HepG2 (cell line): ENCODE measurements around the gene MADD. TPM values are rescaled to one million over a fixed set of nuclear protein-coding genes. Genes with fewer than 3 reads are reported as not detected.

Experiments
- CBX5 ChIP-seq: sonication (generic); formaldehyde crosslinking; IDR thresholded peaks from 2 replicates; pipeline ENCODE4 v1.4.0; 2020; ENCODE audit warnings: missing genetic modification reagents, borderline replicate concordance
- CREB1 ChIP-seq, 2 experiments: fragments of 450-650 bp in 1 of 2; IDR thresholded peaks; 2 replicates each; pipeline ENCODE4 v1.6.1; 2016 to 2017; ENCODE audit warnings: control low read depth in 1 of 2, mild to moderate bottlenecking in 1 of 2, missing compliant biosample characterization in 1 of 2, missing genetic modification characterization in 1 of 2
- HMGA1 ChIP-seq: sonication (generic); formaldehyde crosslinking; conservative IDR thresholded peaks from 2 replicates; pipeline ENCODE4 v1.4.0; 2020; ENCODE audit warnings: missing genetic modification reagents
- KAT8 ChIP-seq: IDR thresholded peaks from 2 replicates; pipeline ENCODE4 v1.6.1; 2016; ENCODE audit warnings: missing genetic modification reagents, missing compliant biosample characterization
- MXD3 ChIP-seq: IDR thresholded peaks from 2 replicates; pipeline ENCODE4 v1.6.1; 2016; ENCODE audit warnings: mild to moderate bottlenecking, missing biosample characterization, missing genetic modification reagents
- NR2F1 ChIP-seq, 2 experiments: fragments of 450-650 bp in 1 of 2; formaldehyde crosslinking in 1 of 2; IDR thresholded peaks; 2 replicates each; pipeline versions ENCODE4 v1.5.0 to v1.6.1; 2016 to 2020; ENCODE audit warnings: mild to moderate bottlenecking in 1 of 2, missing compliant biosample characterization in 1 of 2, missing genetic modification reagents in 1 of 2, moderate library complexity in 1 of 2
- PCBP2 ChIP-seq: fragments of 200-400 bp; formaldehyde crosslinking; optimal IDR thresholded peaks from 2 replicates; pipeline ENCODE3; 2018; ENCODE audit warnings: low read length, low read depth; ENCODE audit not compliant: poor library complexity, severe bottlenecking
- RARA ChIP-seq: IDR thresholded peaks from 2 replicates; pipeline ENCODE4 v1.6.1; 2016; ENCODE audit warnings: missing genetic modification reagents, missing compliant biosample characterization
- ZBTB20 ChIP-seq: sonication (generic); formaldehyde crosslinking; IDR thresholded peaks from 2 replicates; pipeline ENCODE4 v1.8.1; 2023; ENCODE audit warnings: missing genetic modification reagents, low read depth, mild to moderate bottlenecking, borderline replicate concordance
- ZNF503 ChIP-seq: sonication (generic); formaldehyde crosslinking; IDR thresholded peaks from 2 replicates; pipeline ENCODE4 v1.4.0; 2020; ENCODE audit warnings: missing genetic modification reagents
- polyA plus RNA-seq, 8 experiments: library from polyadenylated mRNA; depleted of rRNA in 3 of 8; stranded (reverse) in 7 of 8; unstranded in 1 of 8; fragments of >200 nt; fragmentation: Illumina TruSeq in 4 of 8; extraction: Trizol in 4 of 8; gene quantifications; 2 replicates each; pipeline versions ENCODE4 v1.2.1 to v1.2.3, GENCODE V29; 2011 to 2016; ENCODE audit warnings: low read depth in 4 of 8, missing spikeins in 1 of 8, mixed read lengths in 1 of 8; ENCODE audit not compliant: insufficient read depth in 1 of 8
- total RNA-seq, 5 experiments: library from RNA; depleted of rRNA; stranded (reverse); fragments of >200 nt; fragmentation: Illumina TruSeq; extraction: Trizol; gene quantifications; 2 replicates each; pipeline ENCODE4 v1.2.3, GENCODE V29; 2016; ENCODE audit warnings: low read depth in 1 of 5
- TF ChIP-seq, protein P1 (sequence below): sonication (generic); formaldehyde crosslinking; IDR thresholded peaks from 2 replicates; pipeline ENCODE4 v1.4.0; 2020; ENCODE audit warnings: low read depth, missing genetic modification reagents
- TF ChIP-seq, protein P2 (sequence below): sonication (generic); IDR thresholded peaks from 2 replicates; pipeline ENCODE4 v1.6.1; 2016; ENCODE audit warnings: low read depth, borderline replicate concordance
- TF ChIP-seq, protein P3 (sequence below): sonication (generic); formaldehyde crosslinking; IDR thresholded peaks from 2 replicates; pipeline ENCODE4 v1.9.0; 2021; ENCODE audit warnings: missing genetic modification reagents, borderline replicate concordance
- TF ChIP-seq, protein P4 (sequence below): sonication (generic); formaldehyde crosslinking; IDR thresholded peaks from 2 replicates; pipeline ENCODE4 v1.9.0; 2021; ENCODE audit warnings: missing genetic modification reagents, mild to moderate bottlenecking, borderline replicate concordance
- TF ChIP-seq, protein P5 (sequence below): sonication (generic); formaldehyde crosslinking; conservative IDR thresholded peaks from 2 replicates; pipeline ENCODE4 v1.8.0; 2022; ENCODE audit warnings: low read depth, missing genetic modification reagents

The MADD gene
- total and polyA plus RNA-seq, 2 of the 13 experiments (the other 11 are each of a cell fraction or from before 2014, with no cell fraction given): 18.0 to 29.2 TPM

DNA sequence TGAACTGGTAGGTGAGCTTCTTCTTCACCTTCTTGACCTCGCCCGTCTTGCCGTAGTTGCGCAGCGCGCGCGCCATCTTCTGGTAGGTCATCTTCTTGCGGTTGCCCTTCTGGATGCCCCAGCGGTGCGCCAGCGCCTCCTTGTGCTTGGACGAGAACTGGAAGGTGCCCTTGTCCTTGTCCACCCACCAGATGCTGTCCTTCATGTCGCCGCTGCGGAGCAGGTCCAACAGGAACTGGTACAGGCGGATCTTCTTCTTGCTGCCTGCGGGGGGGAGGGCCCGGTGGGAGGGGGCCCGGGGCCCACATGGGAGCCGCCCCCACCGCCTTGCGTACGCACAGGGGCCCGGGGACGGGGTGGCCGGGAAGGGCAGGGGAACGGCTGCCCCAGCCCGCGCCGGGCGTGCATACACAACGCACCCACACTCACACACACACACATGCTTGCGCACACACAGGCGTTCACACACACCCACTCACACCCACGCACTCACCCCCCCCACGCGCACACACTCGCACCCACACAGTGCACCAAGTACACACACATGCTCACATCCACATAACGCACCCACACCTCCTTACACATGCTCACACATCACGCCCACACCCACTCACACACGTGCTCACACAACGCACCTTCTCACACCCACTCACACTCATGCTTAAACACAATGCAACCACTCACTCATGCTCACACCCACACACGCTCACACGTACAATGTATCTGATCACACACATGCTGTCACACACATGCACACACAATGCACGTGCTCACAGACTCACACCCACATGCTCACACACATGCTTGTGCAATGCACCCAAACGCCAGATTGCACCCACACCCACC, 85.6 kb downstream of the MADD start (continued):
- TF ChIP-seq ZNF503 (CRISPR knock-in tag) (no peak), PCBP2 (no peak), HMGA1 (CRISPR knock-in tag) (no peak), CREB1 (IDR thresholded peaks at IDR 0.05) (no peak), CREB1 (CRISPR knock-in tag; IDR thresholded peaks at IDR 0.05) (no peak), MXD3 (no peak), KAT8 (peak; percentile 53; the same call in 1 of the 2 replicates), RARA (CRISPR knock-in tag) (peak; percentile 73), NR2F1 (CRISPR knock-in tag; IDR thresholded peaks at IDR 0.05) (peak; percentile 79 to 85), ZBTB20 (CRISPR knock-in tag) (0 out of 2 replicates have a peak, but pooled peaks have one; percentile 16), CBX5 (CRISPR knock-in tag) (peak; percentile 60; the same call in 1 of the 2 replicates)
- TF ChIP-seq, protein P1, sequence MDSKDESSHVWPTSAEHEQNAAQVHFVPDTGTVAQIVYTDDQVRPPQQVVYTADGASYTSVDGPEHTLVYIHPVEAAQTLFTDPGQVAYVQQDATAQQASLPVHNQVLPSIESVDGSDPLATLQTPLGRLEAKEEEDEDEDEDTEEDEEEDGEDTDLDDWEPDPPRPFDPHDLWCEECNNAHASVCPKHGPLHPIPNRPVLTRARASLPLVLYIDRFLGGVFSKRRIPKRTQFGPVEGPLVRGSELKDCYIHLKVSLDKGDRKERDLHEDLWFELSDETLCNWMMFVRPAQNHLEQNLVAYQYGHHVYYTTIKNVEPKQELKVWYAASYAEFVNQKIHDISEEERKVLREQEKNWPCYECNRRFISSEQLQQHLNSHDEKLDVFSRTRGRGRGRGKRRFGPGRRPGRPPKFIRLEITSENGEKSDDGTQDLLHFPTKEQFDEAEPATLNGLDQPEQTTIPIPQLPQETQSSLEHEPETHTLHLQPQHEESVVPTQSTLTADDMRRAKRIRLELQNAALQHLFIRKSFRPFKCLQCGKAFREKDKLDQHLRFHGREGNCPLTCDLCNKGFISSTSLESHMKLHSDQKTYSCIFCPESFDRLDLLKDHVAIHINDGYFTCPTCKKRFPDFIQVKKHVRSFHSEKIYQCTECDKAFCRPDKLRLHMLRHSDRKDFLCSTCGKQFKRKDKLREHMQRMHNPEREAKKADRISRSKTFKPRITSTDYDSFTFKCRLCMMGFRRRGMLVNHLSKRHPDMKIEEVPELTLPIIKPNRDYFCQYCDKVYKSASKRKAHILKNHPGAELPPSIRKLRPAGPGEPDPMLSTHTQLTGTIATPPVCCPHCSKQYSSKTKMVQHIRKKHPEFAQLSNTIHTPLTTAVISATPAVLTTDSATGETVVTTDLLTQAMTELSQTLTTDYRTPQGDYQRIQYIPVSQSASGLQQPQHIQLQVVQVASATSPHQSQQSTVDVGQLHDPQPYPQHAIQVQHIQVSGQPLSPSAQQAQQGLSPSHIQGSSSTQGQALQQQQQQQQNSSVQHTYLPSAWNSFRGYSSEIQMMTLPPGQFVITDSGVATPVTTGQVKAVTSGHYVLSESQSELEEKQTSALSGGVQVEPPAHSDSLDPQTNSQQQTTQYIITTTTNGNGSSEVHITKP: peak; percentile 86
- TF ChIP-seq, protein P2, sequence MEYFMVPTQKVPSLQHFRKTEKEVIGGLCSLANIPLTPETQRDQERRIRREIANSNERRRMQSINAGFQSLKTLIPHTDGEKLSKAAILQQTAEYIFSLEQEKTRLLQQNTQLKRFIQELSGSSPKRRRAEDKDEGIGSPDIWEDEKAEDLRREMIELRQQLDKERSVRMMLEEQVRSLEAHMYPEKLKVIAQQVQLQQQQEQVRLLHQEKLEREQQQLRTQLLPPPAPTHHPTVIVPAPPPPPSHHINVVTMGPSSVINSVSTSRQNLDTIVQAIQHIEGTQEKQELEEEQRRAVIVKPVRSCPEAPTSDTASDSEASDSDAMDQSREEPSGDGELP: peak; percentile 61; the same call in 1 of the 2 replicates
- TF ChIP-seq, protein P3, sequence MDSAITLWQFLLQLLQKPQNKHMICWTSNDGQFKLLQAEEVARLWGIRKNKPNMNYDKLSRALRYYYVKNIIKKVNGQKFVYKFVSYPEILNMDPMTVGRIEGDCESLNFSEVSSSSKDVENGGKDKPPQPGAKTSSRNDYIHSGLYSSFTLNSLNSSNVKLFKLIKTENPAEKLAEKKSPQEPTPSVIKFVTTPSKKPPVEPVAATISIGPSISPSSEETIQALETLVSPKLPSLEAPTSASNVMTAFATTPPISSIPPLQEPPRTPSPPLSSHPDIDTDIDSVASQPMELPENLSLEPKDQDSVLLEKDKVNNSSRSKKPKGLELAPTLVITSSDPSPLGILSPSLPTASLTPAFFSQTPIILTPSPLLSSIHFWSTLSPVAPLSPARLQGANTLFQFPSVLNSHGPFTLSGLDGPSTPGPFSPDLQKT (CRISPR knock-in tag): no peak
- TF ChIP-seq, protein P4, sequence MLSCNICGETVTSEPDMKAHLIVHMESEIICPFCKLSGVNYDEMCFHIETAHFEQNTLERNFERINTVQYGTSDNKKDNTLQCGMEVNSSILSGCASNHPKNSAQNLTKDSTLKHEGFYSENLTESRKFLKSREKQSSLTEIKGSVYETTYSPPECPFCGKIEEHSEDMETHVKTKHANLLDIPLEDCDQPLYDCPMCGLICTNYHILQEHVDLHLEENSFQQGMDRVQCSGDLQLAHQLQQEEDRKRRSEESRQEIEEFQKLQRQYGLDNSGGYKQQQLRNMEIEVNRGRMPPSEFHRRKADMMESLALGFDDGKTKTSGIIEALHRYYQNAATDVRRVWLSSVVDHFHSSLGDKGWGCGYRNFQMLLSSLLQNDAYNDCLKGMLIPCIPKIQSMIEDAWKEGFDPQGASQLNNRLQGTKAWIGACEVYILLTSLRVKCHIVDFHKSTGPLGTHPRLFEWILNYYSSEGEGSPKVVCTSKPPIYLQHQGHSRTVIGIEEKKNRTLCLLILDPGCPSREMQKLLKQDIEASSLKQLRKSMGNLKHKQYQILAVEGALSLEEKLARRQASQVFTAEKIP (CRISPR knock-in tag): no peak
- TF ChIP-seq, protein P5, sequence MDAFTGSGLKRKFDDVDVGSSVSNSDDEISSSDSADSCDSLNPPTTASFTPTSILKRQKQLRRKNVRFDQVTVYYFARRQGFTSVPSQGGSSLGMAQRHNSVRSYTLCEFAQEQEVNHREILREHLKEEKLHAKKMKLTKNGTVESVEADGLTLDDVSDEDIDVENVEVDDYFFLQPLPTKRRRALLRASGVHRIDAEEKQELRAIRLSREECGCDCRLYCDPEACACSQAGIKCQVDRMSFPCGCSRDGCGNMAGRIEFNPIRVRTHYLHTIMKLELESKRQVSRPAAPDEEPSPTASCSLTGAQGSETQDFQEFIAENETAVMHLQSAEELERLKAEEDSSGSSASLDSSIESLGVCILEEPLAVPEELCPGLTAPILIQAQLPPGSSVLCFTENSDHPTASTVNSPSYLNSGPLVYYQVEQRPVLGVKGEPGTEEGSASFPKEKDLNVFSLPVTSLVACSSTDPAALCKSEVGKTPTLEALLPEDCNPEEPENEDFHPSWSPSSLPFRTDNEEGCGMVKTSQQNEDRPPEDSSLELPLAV (CRISPR knock-in tag): no peak
